Measurements from ENCODE around the gene PLCB1. TPM values are rescaled to one million over a fixed set of nuclear protein-coding genes. Genes with fewer than 3 reads are reported as not detected.

PLCB1 gene
- total and polyA plus RNA-seq, 2 experiments from 2014 or later: 6.7 to 20.5 TPM

DNA sequence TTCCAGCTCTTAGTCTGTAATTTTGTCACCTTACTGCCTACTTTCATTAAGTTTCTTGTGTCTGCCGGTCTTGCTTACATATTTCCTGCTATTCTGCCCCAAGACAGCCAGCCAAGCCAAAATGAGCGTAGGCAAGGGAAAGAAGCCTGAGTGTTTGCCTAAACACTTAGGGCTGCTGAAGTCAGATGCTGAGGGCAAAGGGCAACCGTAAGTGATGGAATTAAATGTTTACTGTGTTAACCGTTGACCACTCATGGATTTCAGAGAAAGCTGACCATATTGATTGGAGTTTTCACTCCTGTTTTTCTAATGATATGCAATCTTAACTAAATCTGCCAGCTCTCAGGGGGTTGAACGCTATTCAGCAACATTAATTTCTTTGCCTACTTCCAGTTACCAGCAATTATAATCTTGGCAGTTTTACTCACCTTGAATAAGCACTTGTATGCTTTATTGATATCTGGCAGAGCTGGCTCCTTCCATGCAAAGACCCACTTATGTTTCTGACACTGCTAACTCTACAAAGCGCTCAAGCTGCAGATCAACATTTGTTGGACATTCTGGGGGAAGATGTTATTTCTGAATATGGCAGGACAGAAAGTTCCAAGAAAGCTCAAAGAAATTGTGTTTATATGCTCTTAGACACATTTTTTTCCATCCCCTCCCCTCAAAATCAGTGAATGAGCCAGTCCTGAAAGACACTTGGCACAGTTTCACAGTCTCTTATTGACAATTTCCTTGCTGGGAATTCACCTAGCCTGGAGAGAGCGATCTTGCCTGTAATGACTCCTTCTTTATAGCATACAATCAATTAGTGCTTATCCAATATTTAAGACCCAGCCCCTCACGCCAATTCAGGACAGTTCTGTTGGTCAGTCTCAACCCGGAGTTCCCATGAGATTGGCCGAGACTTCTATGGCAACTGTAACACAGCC, 183.8 kb downstream of the PLCB1 start:
- no peaks in the 10 kb centered on the region for H4K20me1 ChIP-seq (ENCODE audit: insufficient read depth, poor library complexity, severe bottlenecking)
- no peak overlapping the region for H3K4me3 ChIP-seq
- no peak for TF ChIP-seq EZH2 (IDR thresholded peaks at IDR 0.05; ENCODE audit: borderline replicate concordance)
- TF ChIP-seq, protein P1, sequence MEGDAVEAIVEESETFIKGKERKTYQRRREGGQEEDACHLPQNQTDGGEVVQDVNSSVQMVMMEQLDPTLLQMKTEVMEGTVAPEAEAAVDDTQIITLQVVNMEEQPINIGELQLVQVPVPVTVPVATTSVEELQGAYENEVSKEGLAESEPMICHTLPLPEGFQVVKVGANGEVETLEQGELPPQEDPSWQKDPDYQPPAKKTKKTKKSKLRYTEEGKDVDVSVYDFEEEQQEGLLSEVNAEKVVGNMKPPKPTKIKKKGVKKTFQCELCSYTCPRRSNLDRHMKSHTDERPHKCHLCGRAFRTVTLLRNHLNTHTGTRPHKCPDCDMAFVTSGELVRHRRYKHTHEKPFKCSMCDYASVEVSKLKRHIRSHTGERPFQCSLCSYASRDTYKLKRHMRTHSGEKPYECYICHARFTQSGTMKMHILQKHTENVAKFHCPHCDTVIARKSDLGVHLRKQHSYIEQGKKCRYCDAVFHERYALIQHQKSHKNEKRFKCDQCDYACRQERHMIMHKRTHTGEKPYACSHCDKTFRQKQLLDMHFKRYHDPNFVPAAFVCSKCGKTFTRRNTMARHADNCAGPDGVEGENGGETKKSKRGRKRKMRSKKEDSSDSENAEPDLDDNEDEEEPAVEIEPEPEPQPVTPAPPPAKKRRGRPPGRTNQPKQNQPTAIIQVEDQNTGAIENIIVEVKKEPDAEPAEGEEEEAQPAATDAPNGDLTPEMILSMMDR (IDR thresholded peaks at IDR 0.05; ENCODE audit: poor library complexity): no peak
- TF ChIP-seq EZH2phosphoT487 (IDR thresholded peaks at IDR 0.05; ENCODE audit: low read depth, severe bottlenecking, unreplicated experiment): no peak
- H2AFZ ChIP-seq: no peak overlapping the region
- no peak overlapping the region for H3K4me2 ChIP-seq
- H3K27ac ChIP-seq: no peak overlapping the region
- H3K9me3 ChIP-seq (ENCODE audit: low read depth): no peaks in the 10 kb centered on the region
- H3K36me3 ChIP-seq (replicated peaks; ENCODE audit: insufficient read depth, low read depth): no peaks in the 10 kb centered on the region
- no peaks in the 10 kb centered on the region for H3K9me2 ChIP-seq (replicated peaks; ENCODE audit: insufficient read depth)
- DNase-seq (ENCODE audit: low spot score): no peak
- H3K27me3 ChIP-seq: no peaks in the 10 kb centered on the region
- no peaks in the 10 kb centered on the region for H3K4me1 ChIP-seq (ENCODE audit: insufficient read depth)
- no peaks in the 10 kb centered on the region for H3K79me2 ChIP-seq
- 81% methylated on average over 10 of the region's 10 CpGs for WGBS (ENCODE audit: low lambda C conversion rate, missing lambda C conversion rate)

DNA sequence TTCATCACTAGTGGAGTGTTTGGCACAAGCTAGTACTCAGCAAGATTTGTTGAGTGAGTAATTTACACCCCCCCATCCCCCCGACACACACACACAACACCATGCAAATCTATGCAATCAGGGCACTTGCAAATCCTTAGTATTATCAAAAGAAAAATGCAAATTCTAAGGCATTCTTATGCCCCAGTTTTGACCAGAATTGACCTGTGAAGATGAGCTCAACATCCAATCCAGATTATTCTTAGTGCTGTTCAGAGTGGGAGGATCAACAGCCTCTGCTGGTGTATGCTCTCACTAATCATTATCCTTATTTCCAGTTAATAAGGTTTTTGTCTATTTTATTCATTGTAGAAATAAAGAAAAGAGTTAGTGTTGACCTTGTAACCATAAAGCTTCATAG, 185.4 kb downstream of the PLCB1 start:
- Histone ChIP-seq H3K79me2 (no peaks in the 10 kb centered on the region), H3K9me3 (ENCODE audit: low read depth) (no peaks in the 10 kb centered on the region), H3K4me3 (no peak overlapping the region), H2AFZ (no peak overlapping the region), H3K27me3 (no peaks in the 10 kb centered on the region), H3K27ac (no peak overlapping the region), H4K20me1 (ENCODE audit: insufficient read depth, poor library complexity, severe bottlenecking) (no peaks in the 10 kb centered on the region), H3K36me3 (replicated peaks; ENCODE audit: insufficient read depth, low read depth) (no peaks in the 10 kb centered on the region), H3K9me2 (replicated peaks; ENCODE audit: insufficient read depth) (no peaks in the 10 kb centered on the region), H3K4me1 (ENCODE audit: insufficient read depth) (no peaks in the 10 kb centered on the region), H3K4me2 (no peak overlapping the region)
- no peak for DNase-seq (ENCODE audit: low spot score)
- no peak for TF ChIP-seq EZH2 (IDR thresholded peaks at IDR 0.05; ENCODE audit: borderline replicate concordance)
- TF ChIP-seq, protein P1 (IDR thresholded peaks at IDR 0.05; ENCODE audit: poor library complexity): no peak
- TF ChIP-seq EZH2phosphoT487 (IDR thresholded peaks at IDR 0.05; ENCODE audit: low read depth, severe bottlenecking, unreplicated experiment): no peak
- 100% methylated on average over 1 of the region's 1 CpG for whole genome bisulfite sequencing (ENCODE audit: low lambda C conversion rate, missing lambda C conversion rate)

DNA sequence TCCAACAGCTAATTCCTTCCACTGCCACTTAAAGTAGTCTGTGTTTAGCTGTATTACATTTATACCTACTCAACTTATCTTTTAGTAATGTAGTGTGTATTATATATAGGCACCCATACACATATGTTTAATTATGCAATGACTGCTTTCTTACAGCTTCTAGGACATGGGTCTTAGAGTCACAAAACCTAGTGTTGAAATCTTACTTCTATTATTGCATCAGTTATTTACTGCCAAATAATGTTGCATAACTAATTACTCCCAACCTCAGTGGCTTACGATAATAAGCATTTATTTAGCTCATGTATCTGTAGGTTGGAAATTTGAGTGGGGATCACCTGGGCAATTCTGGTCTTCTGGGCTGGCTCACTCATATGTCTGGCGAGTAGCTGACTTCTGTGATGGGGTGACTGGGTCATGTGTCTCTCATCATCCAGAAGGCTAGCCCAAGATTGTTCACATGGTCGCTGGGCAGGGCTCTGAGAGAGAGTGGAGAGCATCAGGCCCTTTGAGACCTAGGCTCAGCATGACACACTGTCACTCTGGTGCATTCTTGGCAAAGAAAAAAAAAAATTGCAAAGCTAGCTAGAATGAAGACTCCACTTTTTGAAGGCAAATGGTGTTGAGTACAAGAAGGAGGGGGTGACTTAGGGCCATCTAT, 187.0 kb downstream of the PLCB1 start:
- Histone ChIP-seq H3K79me2 (no peaks in the 10 kb centered on the region), H3K36me3 (replicated peaks; ENCODE audit: insufficient read depth, low read depth) (no peaks in the 10 kb centered on the region), H4K20me1 (ENCODE audit: insufficient read depth, poor library complexity, severe bottlenecking) (no peaks in the 10 kb centered on the region), H3K9me2 (replicated peaks; ENCODE audit: insufficient read depth) (no peaks in the 10 kb centered on the region), H3K9me3 (ENCODE audit: low read depth) (no peaks in the 10 kb centered on the region), H3K4me1 (ENCODE audit: insufficient read depth) (no peaks in the 10 kb centered on the region), H3K4me2 (no peak overlapping the region), H3K27ac (no peak overlapping the region), H2AFZ (no peak overlapping the region), H3K4me3 (no peak overlapping the region), H3K27me3 (no peaks in the 10 kb centered on the region)
- 89% methylated on average over 3 of the region's 3 CpGs for WGBS (ENCODE audit: low lambda C conversion rate, missing lambda C conversion rate)
- no peak for TF ChIP-seq EZH2 (IDR thresholded peaks at IDR 0.05; ENCODE audit: borderline replicate concordance)
- no peak for TF ChIP-seq EZH2phosphoT487 (IDR thresholded peaks at IDR 0.05; ENCODE audit: low read depth, severe bottlenecking, unreplicated experiment)
- TF ChIP-seq, protein P1 (IDR thresholded peaks at IDR 0.05; ENCODE audit: poor library complexity): no peak
- DNase-seq (ENCODE audit: low spot score): no peak

Data from hepatocyte (in vitro differentiated cells).